Body of pancreas (tissue), 4 donors: ENCODE data around the gene CAPN14. TPM values are rescaled to one million over a fixed set of nuclear protein-coding genes. Genes with fewer than 3 reads are reported as not detected.

Source experiments
- ATAC-seq: fragments of 150-250 bp; one replicate; pipeline ENCODE4 v1.9.1; 2016
- DNase-seq, 4 donors: peaks; one replicate each; pipeline ENCODE4 v3.0.0-alpha.2; 2019
- H3K27ac ChIP-seq, 4 donors: fragments of 200-600 bp; sonication (generic); 1 replicate in 3 of 4; 2 replicates in 1 of 4; pipeline versions ENCODE4 v1.5.1 to v1.6.1; 2016 to 2019; ENCODE audit warnings: mild to moderate bottlenecking in 1 of 4, mixed read lengths in 1 of 4, moderate library complexity in 1 of 4
- H3K27me3 ChIP-seq, 2 donors: fragments of 200-600 bp; sonication (generic); one replicate each; pipeline ENCODE4 v1.6.0; 2016; ENCODE audit warnings: mild to moderate bottlenecking in 1 of 2
- H3K36me3 ChIP-seq, 2 donors: fragments of 200-600 bp; sonication (generic); replicated peaks in 1 of 2; 2 replicates each; pipeline ENCODE4 v1.5.1; 2016; ENCODE audit warnings: low read depth in 2 of 2; ENCODE audit not compliant: insufficient read depth in 1 of 2
- H3K4me1 ChIP-seq: fragments of 200-600 bp; sonication (generic); one replicate; pipeline ENCODE4 v1.6.0; 2016
- H3K4me3 ChIP-seq, 2 donors: fragments of 200-600 bp; sonication (generic); 1 replicate in 1 of 2; 2 replicates in 1 of 2; pipeline ENCODE4 v1.5.1; 2016 to 2019
- H3K9me3 ChIP-seq, 3 donors: fragments of 200-600 bp; sonication (generic); 1 replicate in 2 of 3; 2 replicates in 1 of 3; pipeline ENCODE4 v1.5.1; 2016
- POLR2A ChIP-seq, 3 donors: fragments of 450-650 bp; IDR thresholded peaks; one replicate each; pipeline ENCODE4 v1.6.1; 2016; ENCODE audit warnings: antibody characterized with exemption in 3 of 3, mild to moderate bottlenecking in 2 of 3
- WGBS, 2 donors: methylation state at CpG; one replicate each; pipeline ENCODE4 v1.1.5; 2017; 5-methylcytosine and 5-hydroxymethylcytosine counted together
- intact Hi-C: fragments of 100-400 bp; cut with DNase I; formaldehyde crosslinking; loops from one replicate; pipeline ENCODE4 v1.15.1; 2023
- total RNA-seq, 2 donors: library from RNA; depleted of rRNA; stranded (reverse); fragments of >200 nt; gene quantifications; one replicate each; pipeline ENCODE4 v1.1.0, GENCODE V29; 2016
- TF ChIP-seq, protein P1 (sequence below), 7 experiments: fragments of 450-650 bp in 4 of 7; fragments of 200-600 bp in 3 of 7; sonication (generic) in 3 of 7; IDR thresholded peaks; one replicate each; pipeline ENCODE4 v1.5.1; 2016 to 2019; ENCODE audit warnings: antibody characterized with exemption in 7 of 7

CAPN14 gene
- total RNA-seq, 2 donors from 2014 or later, result not detected

DNA sequence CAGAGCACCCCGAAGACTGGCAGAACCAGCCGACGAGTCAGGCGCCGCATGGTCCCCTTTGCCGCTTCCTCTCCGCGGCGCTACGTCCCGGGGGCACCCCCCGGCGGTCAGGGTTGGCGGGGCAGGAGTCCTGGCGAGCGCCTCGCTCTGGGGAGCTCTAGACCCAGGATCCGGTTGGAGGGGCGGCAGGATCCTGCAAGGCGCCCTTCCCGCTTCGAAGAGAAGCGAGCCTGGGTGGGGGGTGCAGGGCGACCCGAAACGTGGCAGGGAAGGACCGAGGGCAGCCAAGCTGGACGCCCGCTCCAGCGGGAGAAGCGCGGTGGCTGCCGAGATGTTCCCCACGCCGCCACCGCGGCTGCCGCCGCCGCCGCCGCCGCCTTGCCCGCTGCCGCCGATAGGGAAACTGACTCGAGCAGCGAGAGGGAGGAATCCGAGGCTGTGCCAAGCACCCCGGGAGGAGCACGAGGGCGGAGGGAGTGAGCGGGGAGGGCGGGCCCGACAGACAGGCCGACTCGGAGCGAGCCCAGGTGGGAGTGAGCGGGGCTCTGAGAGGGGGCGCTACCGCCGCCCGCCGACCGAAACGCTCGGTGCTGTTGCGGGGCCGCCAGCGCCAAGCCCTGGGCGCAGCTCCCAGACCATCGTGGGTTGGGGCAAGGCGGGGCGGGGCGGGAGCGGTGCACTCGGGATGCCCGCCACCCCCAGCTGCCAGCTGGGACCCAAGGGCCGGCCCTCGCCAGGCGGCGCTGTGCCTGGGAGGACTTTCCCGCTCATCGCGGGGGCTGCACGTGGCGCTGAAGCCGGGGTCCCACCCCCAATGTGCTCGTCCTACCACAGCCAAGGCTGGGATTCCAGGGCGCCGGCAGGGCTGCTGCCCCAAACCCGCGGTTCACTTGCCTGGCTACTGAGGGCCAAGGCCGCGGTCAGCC, 79.0 kb downstream of the CAPN14 start, which contains the start of gene GALNT14:
Gene GALNT14, minus strand, starts transcription at position 404 of the 926 bp plus-strand sequence. Its CDS starts 354 bp downstream, at position 50.
- Histone ChIP-seq H3K4me3 (peak within 1 kb of the TSS; percentile 13 to 19), H3K4me1 (peaks cover 22% of the 10 kb centered on the region), H3K9me3 (no peaks in the 10 kb centered on the region), H3K36me3 (no peaks in the 10 kb centered on the region), H3K27ac (peak within 1 kb of the TSS in 2 of 4 donors; percentile 38 to 49), H3K27me3 (peaks cover 0 to 6% of the 10 kb centered on the region in 2 donors)
- DNase-seq (peak; percentile 44 to 63 (median 51)), ATAC-seq (peak; percentile 71)
- TF ChIP-seq, protein P1, sequence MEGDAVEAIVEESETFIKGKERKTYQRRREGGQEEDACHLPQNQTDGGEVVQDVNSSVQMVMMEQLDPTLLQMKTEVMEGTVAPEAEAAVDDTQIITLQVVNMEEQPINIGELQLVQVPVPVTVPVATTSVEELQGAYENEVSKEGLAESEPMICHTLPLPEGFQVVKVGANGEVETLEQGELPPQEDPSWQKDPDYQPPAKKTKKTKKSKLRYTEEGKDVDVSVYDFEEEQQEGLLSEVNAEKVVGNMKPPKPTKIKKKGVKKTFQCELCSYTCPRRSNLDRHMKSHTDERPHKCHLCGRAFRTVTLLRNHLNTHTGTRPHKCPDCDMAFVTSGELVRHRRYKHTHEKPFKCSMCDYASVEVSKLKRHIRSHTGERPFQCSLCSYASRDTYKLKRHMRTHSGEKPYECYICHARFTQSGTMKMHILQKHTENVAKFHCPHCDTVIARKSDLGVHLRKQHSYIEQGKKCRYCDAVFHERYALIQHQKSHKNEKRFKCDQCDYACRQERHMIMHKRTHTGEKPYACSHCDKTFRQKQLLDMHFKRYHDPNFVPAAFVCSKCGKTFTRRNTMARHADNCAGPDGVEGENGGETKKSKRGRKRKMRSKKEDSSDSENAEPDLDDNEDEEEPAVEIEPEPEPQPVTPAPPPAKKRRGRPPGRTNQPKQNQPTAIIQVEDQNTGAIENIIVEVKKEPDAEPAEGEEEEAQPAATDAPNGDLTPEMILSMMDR (IDR thresholded peaks at IDR 0.05), result peak; percentile 26 to 48 (median 38)
- TF ChIP-seq POLR2A (IDR thresholded peaks at IDR 0.05), result no peak
- intact Hi-C loops, result no loop called here
- 1 to 7% methylated on average over 20 to 94 of the region's 95 CpGs for WGBS, 2 donors

GRCh38 chr2:31137211-31138036, 79.9 kb downstream of the CAPN14 start:
- 1 to 6% methylated on average over 4 to 63 of the region's 72 CpGs for WGBS, 2 donors
- DNase-seq (peak in 2 of 4 donors; percentile 13 to 19), ATAC-seq (peak; percentile 34)
- peak overlapping the region in 2 of 4 donors; percentile 38 to 49 for H3K27ac ChIP-seq
- no peaks in the 10 kb centered on the region for H3K36me3 ChIP-seq
- H3K4me3 ChIP-seq, result peak overlapping the region; percentile 13 to 19
- TF ChIP-seq, protein P1 (IDR thresholded peaks at IDR 0.05), result no peak
- TF ChIP-seq POLR2A (IDR thresholded peaks at IDR 0.05), result no peak
- peaks cover 22% of the 10 kb centered on the region for H3K4me1 ChIP-seq
- peaks cover 0 to 6% of the 10 kb centered on the region in 2 donors for H3K27me3 ChIP-seq
- H3K9me3 ChIP-seq, result no peaks in the 10 kb centered on the region
- intact Hi-C loops, result no loop called here

DNA sequence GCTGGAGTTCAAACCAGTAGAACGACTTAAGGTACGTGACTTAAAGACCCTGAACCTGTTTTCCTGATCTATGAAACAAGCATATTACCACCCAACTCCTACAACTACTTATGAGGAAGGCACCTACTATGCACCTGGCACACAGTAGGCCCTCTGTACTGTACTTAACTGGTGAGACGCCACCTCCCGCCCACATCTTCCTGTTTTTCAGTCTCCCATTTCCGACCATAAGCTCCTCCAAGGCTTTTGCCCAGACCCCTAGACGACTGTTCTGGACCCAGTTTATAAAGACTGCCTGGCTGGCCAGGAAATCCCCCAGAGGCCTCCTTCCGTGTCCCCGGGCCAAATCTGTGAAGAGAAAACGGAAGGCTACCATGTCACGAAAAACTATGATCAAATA, 80.6 kb downstream of the CAPN14 start:
- DNase-seq, result no peak
- intact Hi-C loops, result no loop called here
- WGBS, 2 donors, result 41 to 47% methylated on average over 10 of the region's 10 CpGs
- TF ChIP-seq, protein P1 (IDR thresholded peaks at IDR 0.05), result no peak
- TF ChIP-seq POLR2A (IDR thresholded peaks at IDR 0.05), result no peak
- H3K36me3 ChIP-seq, result no peaks in the 10 kb centered on the region
- ATAC-seq, result no peak
- H3K4me3 ChIP-seq, result no peak overlapping the region
- H3K27ac ChIP-seq, result no peak overlapping the region
- peaks cover 22% of the 10 kb centered on the region for H3K4me1 ChIP-seq
- H3K27me3 ChIP-seq, result peaks cover 0 to 6% of the 10 kb centered on the region in 2 donors
- no peaks in the 10 kb centered on the region for H3K9me3 ChIP-seq

GRCh38 chr2:31136000-31136399, 81.3 kb downstream of the CAPN14 start:
- Histone ChIP-seq H3K27ac (no peak overlapping the region), H3K4me3 (no peak overlapping the region), H3K36me3 (no peaks in the 10 kb centered on the region), H3K4me1 (peaks cover 22% of the 10 kb centered on the region), H3K27me3 (peaks cover 0 to 6% of the 10 kb centered on the region in 2 donors), H3K9me3 (no peaks in the 10 kb centered on the region)
- ATAC-seq, result no peak
- WGBS, 2 donors, result 49 to 52% methylated on average over 3 of the region's 3 CpGs
- TF ChIP-seq, protein P1 (IDR thresholded peaks at IDR 0.05), result no peak
- TF ChIP-seq POLR2A (IDR thresholded peaks at IDR 0.05), result no peak
- DNase-seq, result no peak
- intact Hi-C loops, result no loop called here
